GM18508 (cell line): ENCODE data around the gene TIMM10B.

Experiments
- ATAC-seq: cut with Tn5 transposase; IDR thresholded peaks from one replicate; pipeline ENCODE4 v1.9.1; 2021; ENCODE audit warnings: moderate number of reproducible peaks; ENCODE audit not compliant: insufficient read depth, unreplicated experiment

Gene TIMM10B

DNA sequence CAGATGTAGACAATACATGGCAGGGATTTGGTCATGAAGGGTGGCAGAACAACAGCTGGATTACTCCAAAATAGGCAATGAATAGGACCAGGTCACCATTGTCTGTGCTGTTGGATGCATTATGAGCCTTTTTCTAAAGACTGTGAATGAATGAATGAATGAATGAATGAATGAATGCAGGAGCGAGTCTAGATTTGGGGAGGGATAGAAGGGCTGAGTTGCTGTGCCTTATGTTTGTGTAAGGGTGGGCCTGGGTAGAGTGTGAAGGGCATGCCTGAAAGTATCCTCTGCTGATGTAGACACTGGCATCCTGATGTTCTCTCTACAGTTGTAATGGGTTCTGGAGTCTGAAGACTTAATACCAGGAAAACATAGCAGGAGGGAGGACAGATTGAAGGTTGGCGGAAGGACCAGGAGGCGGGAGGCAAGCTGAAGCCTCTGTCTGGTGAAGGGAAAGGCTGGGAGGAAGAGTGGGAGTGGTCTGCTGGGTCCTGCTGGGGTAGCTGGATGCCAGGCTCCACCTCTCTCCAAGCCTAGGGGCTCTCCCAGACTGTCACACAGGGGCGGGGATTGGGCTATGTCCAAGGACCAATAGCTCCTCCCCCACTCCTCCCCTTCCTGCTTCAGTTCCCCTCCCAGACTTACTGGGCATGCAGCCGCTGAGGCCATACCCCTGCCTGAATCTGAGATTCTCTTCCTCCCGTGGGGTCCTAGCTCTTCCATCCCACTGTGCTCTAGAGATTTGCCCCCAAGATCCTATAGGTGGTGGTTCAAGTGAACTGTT is 12.4 kb upstream of the TIMM10B start:
- no peak for ATAC-seq

DNA sequence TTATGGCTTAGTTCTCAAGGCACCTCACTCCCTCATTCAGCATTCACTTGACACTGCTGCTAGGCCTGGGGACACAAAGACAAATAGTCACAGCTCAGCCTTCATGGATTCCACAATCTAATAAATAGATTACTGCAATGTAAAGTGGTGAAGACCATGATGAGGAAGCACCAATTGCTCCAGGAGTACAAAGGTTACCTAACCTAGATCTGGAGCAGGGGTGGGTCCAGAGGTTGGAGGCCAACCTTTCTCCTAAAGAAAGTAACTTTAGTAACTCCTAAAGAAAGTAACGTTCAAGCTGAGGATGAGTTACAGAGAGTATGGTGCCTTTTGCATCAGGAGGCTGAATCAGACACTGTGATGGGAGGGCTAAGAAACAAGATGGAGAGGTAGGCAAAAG is 11.7 kb upstream of the TIMM10B start:
- ATAC-seq: no peak

DNA sequence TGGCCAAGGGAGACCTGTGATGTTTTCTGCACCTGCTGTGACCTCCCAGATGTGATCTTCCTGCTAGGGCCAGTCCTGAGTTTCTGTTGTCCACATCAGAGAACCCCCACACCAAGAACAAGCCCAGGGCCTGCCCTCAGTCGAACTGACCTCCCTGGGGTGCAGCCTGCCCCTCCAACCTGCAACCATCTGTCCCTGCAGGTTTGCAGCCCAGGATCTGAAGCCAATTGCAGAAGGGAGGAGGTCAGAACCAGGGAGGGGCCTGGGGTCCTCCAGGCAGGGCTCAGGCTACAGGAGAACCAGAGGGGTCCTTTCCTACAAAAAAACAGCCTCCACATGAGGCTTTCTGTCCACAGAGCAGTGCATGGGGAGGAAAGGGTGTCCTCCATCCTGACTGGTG is 8.4 kb upstream of the TIMM10B start:
- no peak for ATAC-seq

- ATAC-seq: no peak
Measured at GRCh38 chr11:6473451-6474412, 7.6 kb upstream of the TIMM10B start, which contains the start of gene TRIM3. TRIM3 (minus strand) TSS chr11:6473941; CDS start chr11:6465695, 8,246 bp downstream.

DNA sequence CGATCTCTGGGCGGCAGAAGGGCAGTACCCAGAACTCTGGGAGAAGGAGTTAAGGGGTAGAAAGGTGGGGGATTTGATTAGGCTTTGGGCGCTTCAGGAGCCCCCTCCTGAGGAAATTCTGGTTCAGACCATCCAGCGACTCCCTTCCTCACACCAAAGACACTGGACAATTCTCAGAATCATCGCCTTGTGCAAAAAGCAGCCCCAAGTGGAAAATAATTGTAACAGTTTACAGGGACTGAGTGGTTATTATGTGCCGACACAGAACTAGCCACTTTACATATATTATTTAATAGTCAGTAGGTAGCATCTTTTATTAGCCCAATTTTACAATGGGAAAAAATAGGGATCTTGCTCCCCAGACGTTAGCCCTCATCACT is 6.9 kb upstream of the TIMM10B start:
- no peak for ATAC-seq

DNA sequence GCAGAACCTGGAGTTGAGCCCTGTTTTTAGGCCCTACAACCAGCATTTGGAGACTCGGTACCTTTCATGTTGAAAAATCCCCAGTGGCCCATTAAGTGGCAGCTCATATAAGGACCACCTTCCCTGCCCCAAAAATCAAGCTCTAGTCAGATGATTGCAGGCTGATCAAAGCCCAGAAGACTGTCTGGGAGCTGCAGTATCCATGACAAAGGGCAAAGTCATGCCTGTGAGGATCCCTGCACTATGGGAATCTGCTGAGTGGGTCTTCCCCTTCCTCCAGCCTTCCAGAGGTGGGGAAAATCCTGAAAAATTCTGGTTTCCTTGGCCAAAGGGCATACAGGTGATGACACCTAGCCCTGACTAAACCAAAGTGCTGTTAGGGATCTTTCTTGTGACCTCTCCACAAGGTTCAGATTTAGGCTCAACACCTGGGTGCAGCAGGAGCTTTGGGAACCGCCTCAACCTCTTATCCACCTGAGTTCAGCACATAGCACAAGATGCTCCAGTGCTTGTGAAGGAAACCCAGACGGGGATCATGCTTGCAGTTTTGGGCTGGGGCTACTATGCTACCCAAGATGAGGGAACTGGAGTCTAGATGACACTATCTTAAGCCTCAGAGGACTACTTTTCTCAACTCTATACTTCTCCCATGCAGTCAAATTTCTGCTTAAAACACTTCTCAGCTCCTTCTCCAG is 6.3 kb upstream of the TIMM10B start:
- ATAC-seq: no peak

DNA sequence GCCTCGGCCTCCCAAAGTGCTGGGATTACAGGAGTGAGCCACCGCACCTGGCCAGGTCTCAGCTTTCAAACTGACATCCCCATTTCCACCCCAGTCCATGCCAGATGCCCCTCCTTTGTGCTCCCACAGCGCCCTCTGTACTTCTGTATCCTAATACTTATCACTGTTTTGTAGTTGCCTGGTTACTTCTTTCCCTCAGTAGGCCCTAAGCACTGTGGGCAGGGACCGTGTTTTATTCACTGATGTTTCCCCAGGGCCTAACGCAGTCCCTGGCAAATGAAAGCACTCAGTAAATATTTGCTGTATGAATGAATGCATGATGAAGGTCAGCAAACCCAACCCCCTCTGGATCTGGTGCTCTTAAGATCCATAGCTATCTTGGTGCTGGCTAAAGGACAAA is 5.4 kb upstream of the TIMM10B start:
- no peak for ATAC-seq

DNA sequence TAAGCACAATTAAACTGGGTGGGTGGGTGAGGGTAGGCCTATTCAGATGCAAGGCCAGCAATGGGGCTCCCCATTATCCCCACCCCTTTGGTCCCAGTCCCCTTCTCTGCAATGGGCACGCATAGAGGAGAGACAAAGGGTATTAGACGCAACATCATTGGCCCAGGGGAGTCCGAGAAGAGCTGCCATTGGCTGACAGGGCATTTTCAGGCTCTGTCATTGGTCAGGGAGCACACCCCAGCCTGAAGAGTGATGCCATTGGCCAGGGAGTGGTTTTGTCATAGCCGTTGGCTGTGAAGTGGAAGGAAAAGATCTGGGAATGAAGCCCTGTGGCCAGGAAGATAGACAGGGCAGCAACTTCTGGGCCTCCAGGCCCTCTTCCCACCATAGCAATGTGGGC is 4.7 kb upstream of the TIMM10B start:
- no peak for ATAC-seq

- no peak for ATAC-seq
Measured at GRCh38 chr11:6480299-6480914, 894 bp upstream of the TIMM10B start.

GRCh38 chr11:6481924-6482275 is 599 bp downstream of the TIMM10B start:
- ATAC-seq: no peak

- no peak for ATAC-seq
Measured at GRCh38 chr11:6482441-6482840, 1.1 kb downstream of the TIMM10B start.

- ATAC-seq: no peak
Measured at GRCh38 chr11:6483015-6483414, 1.7 kb downstream of the TIMM10B start.

DNA sequence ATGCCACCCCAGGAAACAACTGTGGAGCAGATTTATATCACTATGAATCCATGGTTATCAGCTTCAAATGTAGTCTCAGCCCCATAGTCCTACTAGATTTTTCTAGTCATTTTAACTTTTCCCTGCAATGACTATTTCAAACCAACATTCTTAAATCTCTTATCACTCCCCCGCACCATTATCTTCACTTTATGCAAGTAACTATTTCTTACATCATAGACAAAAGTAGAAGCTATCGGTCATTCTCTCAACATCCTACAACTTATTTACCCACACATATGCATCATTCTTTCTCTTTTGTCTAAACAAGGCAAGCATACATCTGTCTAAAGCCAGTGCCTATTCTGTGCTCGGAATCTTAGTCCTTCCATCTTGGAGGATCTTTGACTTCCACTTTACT is 4.4 kb downstream of the TIMM10B start:
- ATAC-seq: no peak

- no peak for ATAC-seq
Measured at GRCh38 chr11:6486256-6486655, 5.0 kb downstream of the TIMM10B start.

- no peak for ATAC-seq
Measured at GRCh38 chr11:6486938-6487337, 5.6 kb downstream of the TIMM10B start.

- no peak for ATAC-seq
Measured at GRCh38 chr11:6488342-6488741, 7.0 kb downstream of the TIMM10B start.

- no peak for ATAC-seq
Measured at GRCh38 chr11:6488821-6489220, 7.5 kb downstream of the TIMM10B start.

DNA sequence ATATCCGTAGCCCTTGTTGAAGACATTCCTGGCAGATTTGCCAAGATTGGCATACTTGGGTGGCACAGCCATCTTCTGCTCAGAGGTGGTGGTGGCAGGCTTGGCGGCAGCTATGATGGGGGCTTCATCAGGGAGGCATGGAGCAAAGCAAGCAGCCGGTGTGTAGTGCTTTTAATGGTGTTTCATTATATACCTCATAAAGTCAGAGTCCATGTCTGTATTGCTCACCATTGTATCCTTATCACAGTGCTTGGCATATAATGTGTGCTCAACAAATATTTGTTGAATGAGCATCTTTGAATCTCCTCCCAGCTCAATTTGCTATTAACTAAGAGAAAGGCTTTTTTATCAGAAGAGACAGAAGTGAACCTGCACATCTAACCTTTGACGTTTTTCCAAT is 8.0 kb downstream of the TIMM10B start:
- no peak for ATAC-seq

GRCh38 chr11:6497069-6497839 is 16.0 kb downstream of the TIMM10B start, which contains the start of gene DNHD1:
DNHD1 (plus strand) TSS chr11:6497280; CDS start chr11:6498216, 936 bp downstream.
- no peak for ATAC-seq

DNA sequence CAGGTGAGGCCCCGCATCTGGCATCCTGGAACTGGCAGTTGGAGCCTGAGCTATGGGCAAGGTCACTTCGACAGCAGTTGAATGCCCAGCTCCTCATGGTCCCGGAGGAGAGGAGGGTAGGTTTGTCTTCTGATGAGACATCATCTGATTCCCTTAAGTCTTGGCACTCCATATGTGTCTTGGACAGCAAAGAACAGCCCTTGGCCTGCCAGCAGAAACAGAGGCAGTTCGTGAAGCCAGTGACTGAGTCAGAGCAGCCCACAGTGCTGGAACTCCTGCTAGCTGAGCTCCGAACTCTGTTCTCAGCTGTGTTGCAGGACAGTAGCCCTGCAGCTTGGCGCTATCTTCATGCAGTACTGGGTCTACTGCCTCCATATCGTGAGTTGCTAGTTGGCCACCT is 16.8 kb downstream of the TIMM10B start:
- ATAC-seq: no peak
